Liver (tissue), 9 donors: ENCODE data around the gene TMEM14A. TPM values are rescaled to one million over a fixed set of nuclear protein-coding genes. Genes with fewer than 3 reads are reported as not detected.

Experiments
- DNase-seq: peaks from one replicate; pipeline ENCODE4 v3.0.0-alpha.2; 2017; ENCODE audit warnings: low spot score
- H3K27ac ChIP-seq, 2 donors: one replicate each; pipeline ENCODE4 v1.7.0; 2013; ENCODE audit warnings: inconsistent platforms in 2 of 2, low read length in 2 of 2, control low read depth in 1 of 2, low read depth in 1 of 2, mild to moderate bottlenecking in 1 of 2
- H3K27me3 ChIP-seq, 4 donors: one replicate each; pipeline versions ENCODE4 v1.6.1 to v1.7.0; 2013; ENCODE audit warnings: low read length in 3 of 4, inconsistent platforms in 1 of 4, mild to moderate bottlenecking in 1 of 4, moderate library complexity in 1 of 4; ENCODE audit not compliant: control insufficient read depth in 4 of 4, insufficient read depth in 4 of 4
- H3K36me3 ChIP-seq, 4 donors: one replicate each; pipeline versions ENCODE4 v1.6.1 to v1.7.0; 2013; ENCODE audit warnings: low read length in 3 of 4, mild to moderate bottlenecking in 3 of 4, low read depth in 1 of 4, moderate library complexity in 1 of 4; ENCODE audit not compliant: control insufficient read depth in 4 of 4, insufficient read depth in 3 of 4
- H3K4me1 ChIP-seq, 4 donors: one replicate each; pipeline versions ENCODE4 v1.6.1 to v1.7.0; 2013; ENCODE audit warnings: low read length in 3 of 4, mild to moderate bottlenecking in 3 of 4, moderate library complexity in 1 of 4; ENCODE audit not compliant: control insufficient read depth in 4 of 4, insufficient read depth in 4 of 4
- H3K4me3 ChIP-seq, 3 donors: one replicate each; pipeline versions ENCODE4 v1.6.1 to v1.7.0; 2013; ENCODE audit warnings: low read length in 3 of 3, control low read depth in 1 of 3, low read depth in 1 of 3, mild to moderate bottlenecking in 1 of 3
- H3K9ac ChIP-seq, 2 donors: one replicate each; pipeline ENCODE4 v1.7.0; 2013; ENCODE audit warnings: low read length in 2 of 2, mild to moderate bottlenecking in 2 of 2, moderate library complexity in 2 of 2, control low read depth in 1 of 2, low read depth in 1 of 2
- H3K9me3 ChIP-seq, 4 donors: one replicate each; pipeline versions ENCODE4 v1.6.1 to v1.7.0; 2013; ENCODE audit warnings: low read length in 3 of 4; ENCODE audit not compliant: control insufficient read depth in 4 of 4
- EGR1 ChIP-seq, 2 donors: IDR thresholded peaks; 2 replicates each; pipeline ENCODE4 v1.6.1; 2016 to 2018; ENCODE audit warnings: antibody characterized with exemption in 2 of 2, low read depth in 2 of 2
- FOXA1 ChIP-seq: IDR thresholded peaks from 2 replicates; pipeline ENCODE4 v1.6.1; 2016; ENCODE audit warnings: antibody characterized with exemption
- FOXA2 ChIP-seq: IDR thresholded peaks from 2 replicates; pipeline ENCODE4 v1.6.1; 2016; ENCODE audit warnings: antibody characterized with exemption
- GABPA ChIP-seq, 2 donors: IDR thresholded peaks in 1 of 2; conservative IDR thresholded peaks in 1 of 2; 2 replicates each; pipeline ENCODE4 v1.6.1; 2016; ENCODE audit warnings: antibody characterized with exemption in 2 of 2, mild to moderate bottlenecking in 1 of 2, moderate library complexity in 1 of 2
- HNF4A ChIP-seq, 2 donors: conservative IDR thresholded peaks; 2 replicates each; pipeline ENCODE4 v1.6.1; 2016; ENCODE audit warnings: antibody characterized with exemption in 2 of 2, mild to moderate bottlenecking in 2 of 2
- HNF4G ChIP-seq: IDR thresholded peaks from 2 replicates; pipeline ENCODE4 v1.6.1; 2016; ENCODE audit warnings: antibody characterized with exemption
- JUND ChIP-seq, 2 donors: IDR thresholded peaks; 2 replicates each; pipeline ENCODE4 v1.6.1; 2016; ENCODE audit warnings: antibody characterized with exemption in 2 of 2
- NR2F2 ChIP-seq: IDR thresholded peaks from 2 replicates; pipeline ENCODE4 v1.6.1; 2016; ENCODE audit warnings: antibody characterized with exemption
- RAD21 ChIP-seq, 2 donors: IDR thresholded peaks; 2 replicates each; pipeline ENCODE4 v1.6.1; 2016; ENCODE audit warnings: antibody characterized with exemption in 2 of 2, mild to moderate bottlenecking in 2 of 2
- RXRA ChIP-seq, 2 donors: IDR thresholded peaks; 2 replicates each; pipeline ENCODE4 v1.6.1; 2017 to 2018; ENCODE audit warnings: antibody characterized with exemption in 2 of 2, mild to moderate bottlenecking in 1 of 2
- SP1 ChIP-seq: IDR thresholded peaks from 2 replicates; pipeline ENCODE4 v1.6.1; 2018; ENCODE audit warnings: antibody characterized with exemption, mild to moderate bottlenecking
- TAF1 ChIP-seq: conservative IDR thresholded peaks from 2 replicates; pipeline ENCODE4 v1.6.1; 2016; ENCODE audit warnings: antibody characterized with exemption, mild to moderate bottlenecking
- YY1 ChIP-seq: IDR thresholded peaks from 2 replicates; pipeline ENCODE4 v1.6.1; 2016; ENCODE audit warnings: antibody characterized with exemption, mild to moderate bottlenecking
- WGBS: extraction: QIAGEN DNeasy Blood & Tissue Kit; methylation state at CpG from one replicate; pipeline ENCODE4 v1.1.7; 2013; 5-methylcytosine and 5-hydroxymethylcytosine counted together
- polyA plus RNA-seq, 2 donors: library from polyadenylated mRNA; stranded (reverse) in 1 of 2; unstranded in 1 of 2; fragments of 200-250 nt in 1 of 2; fragments of >200 nt in 1 of 2; fragmentation: Nextera tagmentation in 1 of 2; extraction: Ambion mirVana in 1 of 2; gene quantifications; one replicate each; pipeline versions ENCODE4 v1.2.1 to v1.2.3, GENCODE V29; 2013 to 2015
- total RNA-seq, 2 donors: library from RNA; depleted of rRNA; stranded (reverse); fragments of >200 nt; gene quantifications; one replicate each; pipeline ENCODE4 v1.2.3, GENCODE V29; 2014
- TF ChIP-seq, protein P1 (sequence below): IDR thresholded peaks from 2 replicates; pipeline ENCODE4 v1.6.1; 2016; ENCODE audit warnings: antibody characterized with exemption
- TF ChIP-seq, protein P2 (sequence below): IDR thresholded peaks from 2 replicates; pipeline ENCODE4 v1.6.1; 2016; ENCODE audit warnings: antibody characterized with exemption
- TF ChIP-seq, protein P3 (sequence below): IDR thresholded peaks from 2 replicates; pipeline ENCODE4 v1.6.1; 2016; ENCODE audit warnings: antibody characterized with exemption
- TF ChIP-seq, protein P4 (sequence below): IDR thresholded peaks from 2 replicates; pipeline ENCODE4 v1.6.1; 2016; ENCODE audit warnings: antibody characterized with exemption, mild to moderate bottlenecking
- TF ChIP-seq, protein P5 (sequence below): fragments of 150-350 bp; IDR thresholded peaks from 2 replicates; pipeline ENCODE4 v1.5.1; 2017; ENCODE audit warnings: improper control_type of control experiment, low read depth, low read length; ENCODE audit not compliant: missing input control
- donor health status: healthy.
- donor health status: healthy.
- donor health status: healthy.
- donor health status: healthy.
- donor health status: healthy.

The TMEM14A gene
- total and polyA plus RNA-seq, 4 donors = 15.6 to 63.6 (median 22.9) TPM

DNA sequence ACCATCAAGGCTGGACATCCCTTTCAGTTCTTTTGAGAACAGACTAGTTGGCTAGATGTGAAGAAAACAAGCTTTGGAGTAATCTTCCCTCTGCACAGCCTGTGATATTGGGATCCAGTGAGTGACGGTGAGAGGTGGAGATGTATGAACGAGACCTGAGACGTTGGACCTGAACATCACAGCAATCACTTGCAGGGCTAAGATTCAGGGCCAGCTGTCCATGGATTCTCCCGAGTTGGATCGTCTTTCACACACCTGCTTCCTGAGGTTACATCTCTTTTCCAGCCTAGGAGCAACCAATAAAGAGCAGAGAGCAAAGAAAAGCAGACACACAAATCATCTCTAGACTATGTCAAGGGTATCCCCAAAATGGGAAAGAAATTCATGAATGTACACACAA is 30.0 kb upstream of the TMEM14A start (continued):
- TF ChIP-seq, protein P1, sequence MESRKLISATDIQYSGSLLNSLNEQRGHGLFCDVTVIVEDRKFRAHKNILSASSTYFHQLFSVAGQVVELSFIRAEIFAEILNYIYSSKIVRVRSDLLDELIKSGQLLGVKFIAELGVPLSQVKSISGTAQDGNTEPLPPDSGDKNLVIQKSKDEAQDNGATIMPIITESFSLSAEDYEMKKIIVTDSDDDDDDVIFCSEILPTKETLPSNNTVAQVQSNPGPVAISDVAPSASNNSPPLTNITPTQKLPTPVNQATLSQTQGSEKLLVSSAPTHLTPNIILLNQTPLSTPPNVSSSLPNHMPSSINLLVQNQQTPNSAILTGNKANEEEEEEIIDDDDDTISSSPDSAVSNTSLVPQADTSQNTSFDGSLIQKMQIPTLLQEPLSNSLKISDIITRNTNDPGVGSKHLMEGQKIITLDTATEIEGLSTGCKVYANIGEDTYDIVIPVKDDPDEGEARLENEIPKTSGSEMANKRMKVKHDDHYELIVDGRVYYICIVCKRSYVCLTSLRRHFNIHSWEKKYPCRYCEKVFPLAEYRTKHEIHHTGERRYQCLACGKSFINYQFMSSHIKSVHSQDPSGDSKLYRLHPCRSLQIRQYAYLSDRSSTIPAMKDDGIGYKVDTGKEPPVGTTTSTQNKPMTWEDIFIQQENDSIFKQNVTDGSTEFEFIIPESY = no peak
- no peak for TF ChIP-seq JUND (IDR thresholded peaks at IDR 0.05)

DNA sequence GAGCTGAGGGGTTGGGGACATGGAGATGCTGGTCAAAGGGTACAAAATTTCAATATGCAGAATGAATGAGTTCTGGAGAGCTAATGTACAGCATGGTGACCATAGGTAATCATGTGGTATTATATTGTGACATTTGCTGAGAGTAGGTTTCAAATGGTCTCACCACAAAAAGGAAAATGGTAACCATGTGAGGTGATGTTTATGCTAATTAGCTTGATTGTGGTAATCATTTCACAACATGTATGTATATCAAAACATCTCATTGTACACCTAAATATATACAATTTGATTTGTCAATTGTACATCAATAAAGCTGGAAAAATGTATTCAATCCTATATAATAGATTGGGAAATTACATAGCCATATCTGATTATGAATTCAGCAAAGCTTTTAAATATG is 29.5 kb upstream of the TMEM14A start:
- H3K9me3 ChIP-seq = no peaks in the 10 kb centered on the region
- H3K9ac ChIP-seq = no peak overlapping the region
- no peak overlapping the region for H3K4me3 ChIP-seq
- H3K36me3 ChIP-seq = no peaks in the 10 kb centered on the region
- no peaks in the 10 kb centered on the region for H3K27me3 ChIP-seq
- H3K4me1 ChIP-seq = no peaks in the 10 kb centered on the region
- no peak overlapping the region for H3K27ac ChIP-seq
- no peak for DNase-seq
- TF ChIP-seq HNF4G (no peak), RAD21 (IDR thresholded peaks at IDR 0.05) (no peak), RXRA (IDR thresholded peaks at IDR 0.05) (no peak), HNF4A (conservative IDR thresholded peaks at IDR 0.05) (no peak), FOXA2 (no peak), YY1 (no peak), JUND (IDR thresholded peaks at IDR 0.05) (no peak), EGR1 (IDR thresholded peaks at IDR 0.05; ENCODE audit: low read depth in 2 of 2) (no peak), FOXA1 (no peak), SP1 (no peak)
- TF ChIP-seq, protein P2, sequence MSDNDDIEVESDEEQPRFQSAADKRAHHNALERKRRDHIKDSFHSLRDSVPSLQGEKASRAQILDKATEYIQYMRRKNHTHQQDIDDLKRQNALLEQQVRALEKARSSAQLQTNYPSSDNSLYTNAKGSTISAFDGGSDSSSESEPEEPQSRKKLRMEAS = no peak
- TF ChIP-seq, protein P3, sequence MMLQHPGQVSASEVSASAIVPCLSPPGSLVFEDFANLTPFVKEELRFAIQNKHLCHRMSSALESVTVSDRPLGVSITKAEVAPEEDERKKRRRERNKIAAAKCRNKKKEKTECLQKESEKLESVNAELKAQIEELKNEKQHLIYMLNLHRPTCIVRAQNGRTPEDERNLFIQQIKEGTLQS = no peak
- TF ChIP-seq, protein P4, sequence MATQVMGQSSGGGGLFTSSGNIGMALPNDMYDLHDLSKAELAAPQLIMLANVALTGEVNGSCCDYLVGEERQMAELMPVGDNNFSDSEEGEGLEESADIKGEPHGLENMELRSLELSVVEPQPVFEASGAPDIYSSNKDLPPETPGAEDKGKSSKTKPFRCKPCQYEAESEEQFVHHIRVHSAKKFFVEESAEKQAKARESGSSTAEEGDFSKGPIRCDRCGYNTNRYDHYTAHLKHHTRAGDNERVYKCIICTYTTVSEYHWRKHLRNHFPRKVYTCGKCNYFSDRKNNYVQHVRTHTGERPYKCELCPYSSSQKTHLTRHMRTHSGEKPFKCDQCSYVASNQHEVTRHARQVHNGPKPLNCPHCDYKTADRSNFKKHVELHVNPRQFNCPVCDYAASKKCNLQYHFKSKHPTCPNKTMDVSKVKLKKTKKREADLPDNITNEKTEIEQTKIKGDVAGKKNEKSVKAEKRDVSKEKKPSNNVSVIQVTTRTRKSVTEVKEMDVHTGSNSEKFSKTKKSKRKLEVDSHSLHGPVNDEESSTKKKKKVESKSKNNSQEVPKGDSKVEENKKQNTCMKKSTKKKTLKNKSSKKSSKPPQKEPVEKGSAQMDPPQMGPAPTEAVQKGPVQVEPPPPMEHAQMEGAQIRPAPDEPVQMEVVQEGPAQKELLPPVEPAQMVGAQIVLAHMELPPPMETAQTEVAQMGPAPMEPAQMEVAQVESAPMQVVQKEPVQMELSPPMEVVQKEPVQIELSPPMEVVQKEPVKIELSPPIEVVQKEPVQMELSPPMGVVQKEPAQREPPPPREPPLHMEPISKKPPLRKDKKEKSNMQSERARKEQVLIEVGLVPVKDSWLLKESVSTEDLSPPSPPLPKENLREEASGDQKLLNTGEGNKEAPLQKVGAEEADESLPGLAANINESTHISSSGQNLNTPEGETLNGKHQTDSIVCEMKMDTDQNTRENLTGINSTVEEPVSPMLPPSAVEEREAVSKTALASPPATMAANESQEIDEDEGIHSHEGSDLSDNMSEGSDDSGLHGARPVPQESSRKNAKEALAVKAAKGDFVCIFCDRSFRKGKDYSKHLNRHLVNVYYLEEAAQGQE = no peak

DNA sequence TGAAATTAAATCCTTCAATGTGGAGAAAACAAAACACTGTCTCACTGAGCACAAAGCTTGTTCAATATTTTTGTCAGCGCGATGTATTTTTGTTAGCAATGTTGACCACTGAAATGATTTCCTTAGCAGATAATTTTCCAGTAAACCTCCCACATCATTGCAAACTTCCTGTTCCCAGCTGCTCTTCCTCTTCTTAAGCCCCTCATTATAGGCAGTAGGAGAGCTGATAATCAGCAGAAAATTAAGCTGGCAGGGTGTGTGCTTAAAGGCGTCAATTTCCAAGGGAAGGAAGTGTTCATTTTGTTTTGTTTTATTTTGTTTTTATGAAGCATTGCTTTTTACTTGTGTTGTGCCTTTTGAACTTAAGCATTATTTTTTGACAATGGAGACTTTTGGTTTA is 29.1 kb upstream of the TMEM14A start:
- Histone ChIP-seq H3K36me3 (no peaks in the 10 kb centered on the region), H3K4me1 (no peaks in the 10 kb centered on the region), H3K9me3 (no peaks in the 10 kb centered on the region), H3K9ac (no peak overlapping the region), H3K27me3 (no peaks in the 10 kb centered on the region), H3K4me3 (no peak overlapping the region), H3K27ac (no peak overlapping the region)
- no peak for DNase-seq
- 67% methylated on average over 3 of the region's 3 CpGs for whole genome bisulfite sequencing
- no peak for TF ChIP-seq YY1
- TF ChIP-seq EGR1 (IDR thresholded peaks at IDR 0.05; ENCODE audit: low read depth in 2 of 2) = no peak
- TF ChIP-seq HNF4G = no peak
- no peak for TF ChIP-seq FOXA2
- TF ChIP-seq NR2F2 = no peak
- TF ChIP-seq TAF1 = no peak
- no peak for TF ChIP-seq FOXA1
- TF ChIP-seq, protein P5, sequence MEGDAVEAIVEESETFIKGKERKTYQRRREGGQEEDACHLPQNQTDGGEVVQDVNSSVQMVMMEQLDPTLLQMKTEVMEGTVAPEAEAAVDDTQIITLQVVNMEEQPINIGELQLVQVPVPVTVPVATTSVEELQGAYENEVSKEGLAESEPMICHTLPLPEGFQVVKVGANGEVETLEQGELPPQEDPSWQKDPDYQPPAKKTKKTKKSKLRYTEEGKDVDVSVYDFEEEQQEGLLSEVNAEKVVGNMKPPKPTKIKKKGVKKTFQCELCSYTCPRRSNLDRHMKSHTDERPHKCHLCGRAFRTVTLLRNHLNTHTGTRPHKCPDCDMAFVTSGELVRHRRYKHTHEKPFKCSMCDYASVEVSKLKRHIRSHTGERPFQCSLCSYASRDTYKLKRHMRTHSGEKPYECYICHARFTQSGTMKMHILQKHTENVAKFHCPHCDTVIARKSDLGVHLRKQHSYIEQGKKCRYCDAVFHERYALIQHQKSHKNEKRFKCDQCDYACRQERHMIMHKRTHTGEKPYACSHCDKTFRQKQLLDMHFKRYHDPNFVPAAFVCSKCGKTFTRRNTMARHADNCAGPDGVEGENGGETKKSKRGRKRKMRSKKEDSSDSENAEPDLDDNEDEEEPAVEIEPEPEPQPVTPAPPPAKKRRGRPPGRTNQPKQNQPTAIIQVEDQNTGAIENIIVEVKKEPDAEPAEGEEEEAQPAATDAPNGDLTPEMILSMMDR = no peak
- TF ChIP-seq, protein P1 = no peak
- TF ChIP-seq GABPA (IDR thresholded peaks at IDR 0.05 in 1 of 2, conservative IDR thresholded peaks at IDR 0.05 in 1 of 2) = no peak
- TF ChIP-seq, protein P2 = no peak
